NCI-H2227 (cell line): ENCODE results near the gene ATP5F1A.
"Not testable (repeated sequence)": the region's sequence is repeated elsewhere in the genome, so short reads cannot be mapped to it uniquely, and the experiment has no call there.

ENCODE experiments used
- DNase-seq: peaks from one replicate; lab custom pipeline; 2025; ENCODE audit not compliant: unreplicated experiment; lab: John Stamatoyannopoulos, UW

ATP5F1A gene

DNA sequence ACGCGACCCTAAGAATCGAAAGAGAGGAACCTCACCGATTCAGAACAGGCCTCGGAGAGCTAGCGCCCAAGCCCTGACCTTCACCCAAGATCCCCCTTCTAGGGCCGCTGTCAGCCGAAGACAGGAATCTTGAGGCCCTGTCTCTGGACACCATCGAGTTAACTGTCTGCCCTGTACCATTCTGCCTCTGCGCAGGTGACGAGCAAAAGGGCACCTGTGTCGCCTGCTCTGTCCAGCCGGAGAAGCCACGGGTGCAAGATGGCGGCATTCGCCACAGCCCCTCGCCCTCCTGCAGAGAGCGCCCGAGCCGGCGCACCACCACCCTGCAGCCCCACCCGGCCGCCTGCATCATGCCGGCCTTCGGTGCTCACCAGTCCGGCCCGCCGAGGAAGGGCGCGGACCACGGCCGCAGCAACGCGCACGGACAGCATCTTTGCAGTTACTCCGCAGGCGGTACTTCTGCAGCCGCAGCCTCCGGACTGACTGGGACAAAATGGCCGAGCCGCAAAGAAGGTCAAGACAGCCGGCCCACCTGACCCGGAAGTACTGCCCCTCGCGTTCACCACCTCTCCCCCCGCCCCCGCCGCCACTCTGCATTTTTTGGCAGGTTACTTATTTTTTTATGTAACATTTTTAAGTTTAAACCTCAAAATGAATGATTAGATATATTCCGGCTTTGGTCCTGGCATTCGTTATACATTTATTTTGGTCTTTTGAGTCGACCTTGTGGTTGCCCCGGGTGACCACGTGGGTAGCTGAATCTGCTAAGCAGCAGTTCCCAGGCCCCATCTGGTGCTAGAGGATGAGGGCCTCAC lies at the start of gene ATP5F1A:
Gene ATP5F1A, minus strand, starts transcription at position 496 of the 815 bp plus-strand sequence. Its CDS starts 65 bp downstream, at position 431.
- DNase-seq = peak; percentile 85

DNA sequence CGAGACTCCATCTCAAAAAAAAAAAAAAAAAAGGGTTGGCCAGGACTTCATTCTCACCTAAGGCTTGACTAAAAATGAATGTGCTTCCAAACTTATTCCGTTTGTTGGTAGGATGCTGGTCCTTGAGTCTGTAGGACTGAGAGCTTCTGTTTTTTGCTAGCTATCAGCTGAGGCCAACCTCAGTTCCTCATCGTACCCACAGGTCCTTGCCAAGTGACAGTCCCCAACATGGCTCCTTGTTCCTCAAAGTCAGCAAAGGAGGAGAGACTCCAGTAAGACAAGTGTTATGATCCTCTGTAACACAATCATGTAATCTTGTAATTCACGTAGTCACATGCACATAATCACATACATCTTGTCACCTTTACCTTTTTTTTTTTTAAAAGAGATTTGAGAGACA lies 43.1 kb upstream of the ATP5F1A start:
- no peak for DNase-seq

DNA sequence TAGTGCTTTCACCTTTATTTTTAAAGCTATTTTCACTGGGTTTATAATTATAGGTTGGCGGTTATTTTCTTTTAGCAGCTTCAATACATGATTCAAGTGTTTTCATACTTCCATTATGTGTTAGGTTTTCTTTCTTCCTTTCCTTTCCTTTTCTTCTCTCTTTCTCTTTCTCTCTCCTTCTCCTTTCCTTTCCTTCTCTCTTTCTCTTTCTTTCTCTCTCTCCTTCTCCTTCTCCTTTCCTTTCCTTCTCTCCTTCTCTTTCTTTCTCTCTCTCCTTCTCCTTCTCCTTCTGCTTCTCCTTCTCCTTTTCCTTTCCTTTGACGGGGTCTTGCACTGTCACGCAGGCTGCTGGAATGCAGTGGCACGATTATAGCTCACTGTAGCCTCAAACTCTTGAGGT lies 42.1 kb upstream of the ATP5F1A start:
- no peak for DNase-seq

DNA sequence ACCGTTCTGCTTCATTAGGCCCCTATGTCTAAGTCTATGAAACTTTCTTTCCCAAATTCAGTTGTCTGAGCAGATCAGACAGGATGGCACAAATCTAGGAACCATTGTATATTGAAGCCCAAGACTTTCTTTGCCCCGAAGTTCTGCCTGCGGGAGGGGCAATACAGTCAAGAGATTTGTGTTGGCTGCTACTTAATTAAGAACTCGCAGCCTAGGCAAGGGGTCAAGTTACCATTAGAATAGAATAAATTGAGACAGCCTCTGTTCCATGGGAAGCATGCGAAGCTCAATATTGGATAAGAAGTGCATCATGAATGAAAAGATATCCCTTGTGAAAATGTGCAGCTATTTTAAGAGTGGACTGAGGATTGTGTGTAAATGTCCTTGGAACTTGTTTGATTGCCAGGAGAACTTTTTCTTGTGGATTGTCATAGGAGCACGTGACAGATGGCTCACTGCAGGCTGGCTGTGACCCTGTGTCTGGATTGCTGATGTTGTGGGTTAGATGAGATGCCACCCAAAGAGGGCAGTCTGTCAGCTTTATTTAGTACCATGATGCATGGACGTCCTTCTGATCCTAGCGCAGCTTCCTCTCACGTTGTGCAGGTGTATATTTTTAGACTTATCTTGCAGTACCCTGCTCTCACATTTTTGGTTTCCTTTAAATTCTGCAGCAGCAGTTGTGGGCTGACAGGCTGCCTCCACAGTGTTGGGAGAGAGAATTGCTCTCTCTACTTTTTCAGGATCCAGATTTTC lies 37.0 kb upstream of the ATP5F1A start:
- no peak for DNase-seq

DNA sequence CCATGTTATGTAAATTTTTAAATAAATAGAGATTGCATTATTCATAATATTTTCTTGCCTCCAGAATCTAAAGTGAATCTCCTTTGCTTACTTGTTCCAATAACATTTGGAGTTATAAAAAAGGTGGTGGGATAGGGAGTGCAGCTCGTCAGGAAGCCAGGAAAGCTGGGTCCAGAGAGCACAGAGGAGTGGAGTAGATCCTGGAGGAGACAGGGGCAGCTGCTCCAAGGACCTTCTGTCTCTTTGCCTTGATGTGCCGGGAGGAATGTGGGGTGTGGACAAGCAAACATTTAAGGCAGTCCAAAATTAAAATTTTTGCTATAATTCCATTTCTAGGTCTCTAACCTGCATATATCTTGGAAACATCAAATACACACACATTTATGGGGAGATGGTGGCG lies 35.4 kb upstream of the ATP5F1A start:
- DNase-seq = no peak

DNA sequence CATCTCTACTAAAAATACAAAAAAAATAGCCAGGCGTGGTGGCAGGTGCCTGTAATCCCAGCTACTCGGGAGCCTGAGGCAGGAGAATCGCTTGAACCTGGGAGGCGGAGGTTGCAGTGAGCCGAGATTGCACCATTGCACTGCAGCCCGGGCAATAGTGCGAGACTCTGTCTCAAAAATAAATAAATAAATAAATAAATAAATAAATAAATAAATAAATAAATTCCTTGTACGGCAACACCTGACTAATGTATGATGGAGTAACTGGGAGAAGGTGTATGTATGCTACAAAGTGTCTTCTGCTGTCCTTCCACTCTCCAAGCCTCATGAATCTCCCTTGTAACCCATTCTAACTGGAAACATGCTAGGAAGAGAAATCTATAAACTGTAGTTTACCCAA lies 32.5 kb upstream of the ATP5F1A start:
- not testable (repeated sequence) for DNase-seq

DNA sequence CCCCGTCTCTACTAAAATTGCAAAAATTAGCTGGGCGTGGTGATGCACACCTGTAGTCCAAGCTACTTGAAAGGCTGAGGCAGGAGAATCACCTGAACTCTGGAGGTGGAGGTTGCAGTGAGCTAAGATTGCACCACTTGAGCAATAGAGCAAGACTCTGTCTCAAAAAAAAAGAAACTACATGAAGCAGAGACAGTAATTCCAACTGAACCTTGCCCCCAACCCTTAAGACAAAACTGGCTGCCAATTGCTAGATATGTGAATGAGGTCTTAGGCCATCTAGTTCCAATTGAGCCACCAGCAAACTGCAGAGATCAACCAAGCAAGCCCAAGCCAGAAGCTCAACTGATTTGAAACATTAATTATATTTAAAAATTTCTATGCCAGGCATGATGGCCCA lies 32.0 kb upstream of the ATP5F1A start:
- DNase-seq = no peak

DNA sequence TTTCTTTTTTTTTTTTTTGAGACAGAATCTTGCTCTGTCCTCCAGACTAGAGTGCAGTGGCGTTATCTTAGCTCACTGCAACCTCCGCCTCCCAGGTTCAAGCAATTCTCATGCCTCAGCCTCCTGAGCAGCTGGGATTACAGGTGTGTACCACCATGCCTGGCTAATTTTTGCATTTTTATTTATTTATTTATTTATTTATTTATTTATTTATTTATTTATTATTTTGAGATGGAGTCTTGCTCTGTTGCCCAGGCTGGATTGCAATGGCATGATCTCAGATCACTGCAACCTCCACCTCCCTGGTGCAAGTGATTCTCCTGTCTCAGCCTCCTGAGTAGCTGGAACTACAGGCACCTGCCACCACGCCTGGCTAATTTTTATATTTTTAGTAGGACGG lies 28.5 kb upstream of the ATP5F1A start:
- DNase-seq = not testable (repeated sequence)

DNA sequence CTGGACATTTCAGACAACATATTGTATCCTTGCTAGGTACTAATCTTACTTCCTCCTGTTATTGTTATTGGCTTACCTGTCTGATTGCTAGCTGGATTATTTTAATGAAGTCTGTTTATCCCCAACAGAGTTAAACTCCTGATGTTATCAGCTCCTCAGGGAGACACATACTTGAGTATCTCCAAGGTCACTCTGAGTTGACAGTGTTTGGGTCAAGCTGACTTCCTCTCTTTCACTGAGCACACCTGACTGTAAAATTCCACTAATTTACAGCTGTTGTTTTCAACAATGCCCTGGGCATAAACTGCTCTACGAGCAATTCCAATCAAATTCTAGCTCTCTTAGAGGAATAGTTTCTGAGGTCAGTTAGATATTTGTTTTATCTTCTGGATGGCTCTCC lies 15.7 kb upstream of the ATP5F1A start:
- DNase-seq = no peak

DNA sequence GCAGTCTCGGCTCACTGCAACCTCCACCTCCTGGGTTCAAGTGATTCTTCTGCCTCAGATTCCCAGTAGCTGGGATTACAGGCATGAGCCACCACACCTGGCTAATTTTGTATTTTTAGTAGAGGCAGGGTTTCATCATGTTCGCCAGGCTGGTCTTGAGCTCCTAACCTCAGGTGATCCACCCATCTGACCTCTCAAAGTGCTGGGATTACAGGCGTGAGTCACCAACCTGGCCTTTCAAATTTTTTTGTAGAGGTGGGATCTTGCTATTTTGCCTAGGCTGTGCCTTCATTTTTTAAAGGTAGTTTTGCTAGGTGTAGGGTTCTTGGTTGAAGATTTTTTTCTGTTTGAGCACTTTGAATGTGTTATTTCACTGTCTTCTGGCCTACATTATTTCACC lies 12.3 kb upstream of the ATP5F1A start:
- DNase-seq = no peak

DNA sequence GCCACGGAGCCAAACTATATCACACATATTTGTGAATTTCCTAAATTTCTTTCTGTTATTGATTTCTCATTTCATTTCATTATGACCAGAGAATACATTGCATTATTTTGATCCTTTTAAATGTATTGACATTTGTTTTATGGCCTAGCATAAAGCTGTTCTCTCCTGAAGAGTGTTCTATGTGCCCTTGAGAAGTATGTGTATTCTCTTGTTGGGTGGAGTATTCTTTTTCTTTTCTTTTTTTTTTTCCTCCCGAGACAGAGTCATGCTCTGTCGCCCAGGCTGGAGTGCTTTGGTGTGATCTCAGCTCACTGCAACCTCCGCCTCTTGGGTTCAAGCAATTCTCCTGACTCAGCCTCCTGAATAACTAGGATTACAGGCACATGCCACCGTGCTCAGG lies 11.3 kb upstream of the ATP5F1A start:
- no peak for DNase-seq

DNA sequence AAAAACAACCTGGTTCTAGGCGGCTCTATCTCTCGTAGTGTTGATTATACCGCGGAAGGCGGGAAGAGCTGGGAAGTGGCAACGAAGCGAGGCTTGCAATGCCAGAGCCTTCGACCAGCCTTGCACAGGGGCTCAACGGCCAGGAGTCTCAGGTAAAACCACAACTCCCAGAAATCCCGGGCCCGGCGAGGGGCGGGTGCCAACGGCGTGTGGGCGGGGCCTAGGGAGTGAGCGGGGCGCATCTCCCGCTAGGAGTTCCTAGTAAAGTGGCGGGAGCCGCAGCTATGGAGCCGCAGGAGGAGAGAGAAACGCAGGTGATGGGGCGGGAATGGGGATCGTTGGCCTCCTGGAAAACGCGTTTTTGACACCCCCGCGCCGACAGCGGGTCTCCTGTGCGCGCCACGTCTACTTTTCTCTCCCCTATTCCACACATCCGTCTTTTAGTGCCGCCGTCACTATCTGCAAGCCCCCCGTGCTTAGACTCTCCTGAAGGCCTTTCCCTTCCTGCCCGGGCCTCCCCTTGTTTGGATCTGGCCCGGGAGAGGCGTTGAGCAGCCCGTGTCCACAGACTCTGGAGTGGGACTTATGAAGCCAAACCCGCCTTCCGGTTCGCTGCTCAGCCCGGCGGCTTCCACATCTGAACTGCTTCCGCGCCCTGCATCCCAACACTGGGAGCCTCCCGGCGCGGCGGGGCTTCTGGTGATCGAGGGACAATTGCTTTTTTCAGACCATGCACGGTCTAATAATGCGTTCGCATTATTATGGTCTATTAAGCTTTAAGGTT lies 6.2 kb upstream of the ATP5F1A start, which contains the start of gene HAUS1:
Gene HAUS1, plus strand, starts transcription at position 258 of the 784 bp plus-strand sequence. Its CDS starts 27 bp downstream, at position 285.
- peak; percentile 98 for DNase-seq

DNA sequence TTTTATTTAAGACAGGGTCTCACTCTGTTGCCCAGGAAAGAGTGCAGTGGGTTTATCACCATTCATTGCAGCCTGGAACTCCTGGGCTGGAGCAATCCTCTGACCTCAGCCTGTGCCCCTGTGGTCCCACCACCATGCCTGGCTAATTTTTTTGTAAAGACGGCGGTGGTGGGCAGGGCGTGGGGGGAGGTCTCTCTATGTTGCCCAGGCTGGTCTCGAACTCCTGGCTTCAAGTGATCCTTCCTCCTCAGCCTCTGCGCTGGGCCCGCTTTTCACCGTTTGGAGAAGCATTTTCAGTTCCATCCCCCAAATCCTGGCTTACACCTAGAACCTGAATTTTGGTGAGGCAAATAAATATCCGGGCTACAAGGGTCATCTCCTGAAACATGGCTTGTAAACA lies 1.4 kb upstream of the ATP5F1A start:
- no peak for DNase-seq

DNA sequence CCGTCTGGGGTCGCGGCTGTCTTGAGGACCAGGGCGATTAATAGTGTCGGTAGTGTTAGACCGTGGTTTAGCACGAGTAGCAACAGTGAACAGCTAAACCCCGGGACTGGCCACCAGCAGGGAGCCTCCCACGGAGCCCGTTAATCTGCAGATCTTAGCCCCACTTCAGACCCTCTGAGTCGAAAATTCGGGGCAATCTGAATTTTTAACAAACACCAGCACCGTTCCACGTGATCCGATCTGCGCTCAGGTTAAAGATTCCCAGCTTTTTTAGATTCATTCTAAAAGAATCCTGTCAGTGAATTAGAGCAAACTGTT lies 479 bp upstream of the ATP5F1A start:
- no peak for DNase-seq

DNA sequence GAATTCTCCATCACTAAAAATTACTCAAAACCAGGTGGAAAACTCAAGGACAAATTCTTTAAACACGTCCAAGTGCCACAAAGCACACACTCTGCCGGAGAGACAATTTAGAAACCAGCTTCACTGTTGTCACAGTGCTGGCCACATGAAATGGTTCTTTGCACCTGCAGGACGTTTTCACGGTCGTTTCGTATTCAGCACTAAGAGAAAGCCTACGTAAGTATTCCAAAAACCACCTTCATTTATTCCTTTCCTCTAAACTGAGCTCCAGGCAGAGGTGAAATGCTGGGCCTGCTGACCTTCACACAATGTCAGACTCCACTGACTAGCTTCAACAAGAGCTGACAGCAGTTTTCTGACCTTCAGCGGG lies 680 bp downstream of the ATP5F1A start:
- DNase-seq = no peak

DNA sequence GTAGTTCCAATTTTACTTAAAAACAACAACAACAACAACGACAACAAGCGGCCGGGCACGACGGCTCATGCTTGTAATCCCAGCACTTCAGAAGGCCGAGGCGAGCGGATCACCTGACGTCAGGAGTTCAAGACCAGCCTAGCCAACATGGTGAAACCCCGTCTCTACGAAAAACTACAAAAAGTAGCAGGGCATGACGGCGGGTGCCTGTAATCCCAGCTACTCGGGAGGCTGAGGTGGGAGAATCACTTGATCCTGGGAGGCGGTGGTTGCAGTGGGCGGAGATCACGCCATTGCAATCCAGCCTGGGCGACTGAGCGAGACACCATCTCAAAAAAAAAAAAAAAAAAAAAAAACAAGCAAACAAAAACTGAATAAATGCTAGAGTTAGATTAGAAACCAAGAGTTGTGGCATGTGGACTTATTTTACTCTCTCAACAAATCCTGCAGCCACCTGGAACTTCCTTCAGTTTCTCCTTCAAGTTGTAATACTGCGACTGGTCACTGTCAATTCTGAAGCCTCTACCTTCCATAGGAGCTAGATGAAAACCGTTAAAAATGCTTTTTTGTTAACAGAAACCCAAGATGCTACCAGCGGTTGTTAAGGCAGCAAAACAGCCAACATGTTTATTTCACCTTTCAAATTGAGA lies 1.3 kb downstream of the ATP5F1A start:
- no peak for DNase-seq

DNA sequence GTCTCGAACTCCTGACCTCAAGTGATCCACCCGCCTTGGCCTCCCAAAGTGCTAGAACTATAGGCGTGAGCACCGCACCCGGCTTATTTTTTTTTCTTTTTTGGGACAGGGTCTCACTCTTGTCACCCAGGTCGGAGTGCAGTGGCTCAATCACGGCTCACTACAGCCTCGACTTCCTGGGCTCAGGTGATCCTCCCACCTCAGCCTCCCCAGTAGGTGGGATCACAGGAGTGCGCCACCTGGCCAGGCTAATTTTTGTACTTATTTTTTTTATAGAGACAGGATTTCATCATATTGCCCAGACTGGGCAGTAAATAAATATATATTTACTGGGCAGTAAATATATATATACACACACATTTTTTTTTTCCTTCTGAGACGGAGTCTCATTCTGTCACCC lies 2.6 kb downstream of the ATP5F1A start:
- DNase-seq = no peak

DNA sequence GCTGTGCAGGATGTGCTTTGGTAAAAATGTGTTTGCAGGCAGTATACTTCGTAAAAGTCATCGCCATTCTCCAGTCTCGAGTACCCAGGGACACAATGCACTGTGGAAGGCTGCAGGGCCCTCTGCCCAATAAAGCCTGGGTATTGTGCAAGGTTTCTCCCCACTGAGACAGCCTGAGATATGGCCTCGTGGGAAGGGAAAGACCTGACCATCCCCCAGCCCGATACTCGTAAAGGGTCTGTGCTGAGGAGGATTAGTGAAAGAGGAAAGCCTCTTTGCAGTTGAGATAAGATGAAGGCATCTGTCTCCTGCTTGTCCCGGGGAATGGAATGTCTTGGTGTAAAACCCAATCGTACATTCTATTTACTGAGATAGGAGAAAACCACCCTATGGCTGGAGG lies 9.6 kb downstream of the ATP5F1A start:
- not testable (repeated sequence) for DNase-seq

DNA sequence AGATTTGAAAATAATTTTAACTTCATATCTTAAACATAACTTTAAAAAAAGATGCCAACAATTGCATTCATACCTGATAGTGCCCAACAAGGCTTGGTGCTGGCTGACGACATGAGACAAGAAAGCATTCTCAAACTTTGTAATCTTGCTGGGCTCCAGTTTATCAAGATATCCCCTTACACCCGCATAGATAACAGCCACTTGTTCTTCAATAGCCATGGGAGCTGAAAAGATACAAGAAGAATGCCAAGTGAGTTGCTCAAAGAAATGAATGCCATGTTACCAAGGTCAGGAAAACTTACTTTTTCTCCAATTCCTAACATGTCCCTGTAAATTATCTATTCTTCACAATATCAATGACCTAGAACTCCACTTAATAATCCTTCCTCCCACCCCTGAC lies 13.7 kb downstream of the ATP5F1A start:
- DNase-seq = no peak

DNA sequence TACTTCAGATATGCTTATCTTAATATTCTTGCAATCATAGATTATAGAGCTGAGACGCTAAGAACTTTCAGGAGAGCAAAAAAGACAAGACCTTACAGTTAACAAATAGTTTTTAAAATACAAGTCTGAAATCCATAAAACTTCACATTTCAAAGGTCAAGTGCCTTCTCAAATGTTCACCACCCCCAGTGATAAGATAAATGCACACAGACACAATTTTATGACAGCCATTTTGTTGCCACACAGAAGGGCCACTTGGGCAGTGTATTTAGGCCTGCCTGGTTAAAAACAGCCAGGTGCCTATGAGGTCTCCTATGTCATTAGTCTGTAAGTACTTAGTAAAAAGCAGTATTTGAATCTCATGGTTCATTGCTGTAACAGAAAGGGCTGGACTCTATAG lies 17.9 kb downstream of the ATP5F1A start:
- no peak for DNase-seq

DNA sequence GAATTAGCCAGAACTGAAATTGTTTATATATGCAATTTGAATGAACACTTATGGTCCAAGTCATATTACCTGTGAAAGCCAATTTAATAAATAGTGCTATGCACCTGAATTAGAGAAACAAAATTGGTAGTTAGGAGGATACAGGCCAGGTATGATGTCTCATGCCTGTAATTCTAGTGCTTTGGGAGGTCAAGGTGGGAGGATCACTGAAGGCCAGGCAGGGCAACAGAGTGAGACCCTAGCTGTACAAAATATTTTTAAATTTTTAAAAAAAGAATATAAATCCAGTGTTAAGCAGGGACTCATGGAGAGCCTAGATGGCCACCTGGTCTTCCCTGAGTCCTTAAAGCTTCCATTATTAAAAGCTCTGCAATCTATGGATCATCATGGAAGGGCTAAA lies 18.8 kb downstream of the ATP5F1A start:
- no peak for DNase-seq
